ENCODE results near the gene CDH4.

CDH4 gene

DNA sequence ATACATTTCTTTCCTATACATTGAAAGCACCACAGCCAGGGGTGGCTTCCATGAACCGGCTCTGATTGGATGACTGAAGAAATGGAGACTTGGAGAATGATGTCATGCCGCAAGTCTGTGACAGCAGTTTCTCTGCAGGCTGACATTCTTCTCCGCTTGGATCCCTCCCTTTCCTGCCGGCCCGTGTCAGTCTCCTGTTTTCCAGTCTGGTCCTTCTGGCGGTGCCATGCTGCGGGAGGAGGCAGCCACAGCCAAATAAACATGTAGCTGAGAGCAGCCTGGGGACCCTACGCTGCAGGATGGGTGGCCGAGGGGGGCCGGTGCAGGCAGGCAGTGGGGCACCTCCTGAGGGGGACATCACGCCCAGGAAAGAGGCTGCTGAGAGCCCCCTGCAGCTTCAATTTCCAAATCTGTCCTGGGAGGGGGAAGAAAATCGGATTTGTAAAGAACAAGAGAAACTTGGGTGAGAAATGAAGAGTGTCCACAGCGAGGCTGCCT lies 635.6 kb downstream of the CDH4 start:
- H3K27me3 ChIP-seq (ENCODE audit: control insufficient read depth in 1 of 2, insufficient read depth in 2 of 2, low read length in 2 of 2), result peaks cover 2% of the 10 kb centered on the region in 2 donors

DNA sequence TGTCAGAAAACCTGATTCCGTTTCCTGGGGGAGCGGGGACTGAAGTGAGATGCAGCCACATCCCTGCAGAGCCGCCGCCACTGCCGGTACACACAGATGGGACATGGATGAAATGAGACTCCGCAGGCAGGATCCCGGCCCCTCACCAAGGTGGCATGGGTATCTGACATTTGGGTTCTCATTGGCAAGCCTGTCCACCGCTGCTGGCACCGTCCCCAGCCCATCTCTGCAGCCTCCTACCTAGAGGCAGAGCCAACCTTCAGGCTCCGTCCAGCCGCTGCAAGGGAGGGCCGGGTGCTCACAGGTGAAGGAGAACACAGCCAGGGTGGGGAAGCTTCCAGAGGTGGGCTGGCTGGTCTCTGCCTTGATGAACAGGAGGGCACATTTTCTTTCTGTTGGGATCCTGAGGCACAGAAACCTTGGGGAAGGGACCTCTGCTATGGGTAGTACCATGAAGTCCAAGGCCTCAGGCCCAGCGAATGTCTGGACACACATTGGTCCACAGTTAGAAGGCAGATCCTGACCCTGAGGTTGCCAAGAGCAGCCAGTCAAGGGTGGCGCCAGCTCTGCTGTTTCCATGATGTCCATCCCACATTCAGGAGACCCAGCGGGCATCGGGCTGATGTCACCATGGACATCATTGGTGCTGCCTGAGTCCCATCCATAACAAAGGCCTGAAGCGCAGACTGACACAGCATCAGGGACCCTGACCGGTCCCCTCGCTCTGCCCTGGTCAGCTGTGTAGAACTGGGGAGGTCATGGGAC lies 636.2 kb downstream of the CDH4 start:
- Histone ChIP-seq H3K27ac (ENCODE audit: low read depth, low read length) (no peak overlapping the region), H3K4me1 (ENCODE audit: control insufficient read depth in 1 of 2, insufficient read depth in 2 of 2, low read length in 2 of 2) (no peaks in the 10 kb centered on the region), H3K9ac (ENCODE audit: low read depth in 1 of 2, low read length in 2 of 2) (no peak overlapping the region), H3K27me3 (ENCODE audit: control insufficient read depth in 1 of 2, insufficient read depth in 2 of 2, low read length in 2 of 2) (peaks cover 2% of the 10 kb centered on the region in 2 donors), H3K36me3 (ENCODE audit: control insufficient read depth in 1 of 2, insufficient read depth in 2 of 2, low read length in 2 of 2) (no peaks in the 10 kb centered on the region), H3K9me3 (ENCODE audit: control insufficient read depth in 1 of 2, low read length in 2 of 2) (no peaks in the 10 kb centered on the region), H3K4me3 (ENCODE audit: low read depth in 1 of 2, low read length in 2 of 2) (no peak overlapping the region)

More for the DNA sequence above, 635.6 kb downstream of the CDH4 start:
- no peaks in the 10 kb centered on the region for H3K4me1 ChIP-seq (ENCODE audit: control insufficient read depth in 1 of 2, insufficient read depth in 2 of 2, low read length in 2 of 2)
- H3K27ac ChIP-seq (ENCODE audit: low read depth, low read length), result no peak overlapping the region
- no peak overlapping the region for H3K4me3 ChIP-seq (ENCODE audit: low read depth in 1 of 2, low read length in 2 of 2)
- H3K9ac ChIP-seq (ENCODE audit: low read depth in 1 of 2, low read length in 2 of 2), result no peak overlapping the region
- no peaks in the 10 kb centered on the region for H3K9me3 ChIP-seq (ENCODE audit: control insufficient read depth in 1 of 2, low read length in 2 of 2)
- H3K36me3 ChIP-seq (ENCODE audit: control insufficient read depth in 1 of 2, insufficient read depth in 2 of 2, low read length in 2 of 2), result no peaks in the 10 kb centered on the region

DNA sequence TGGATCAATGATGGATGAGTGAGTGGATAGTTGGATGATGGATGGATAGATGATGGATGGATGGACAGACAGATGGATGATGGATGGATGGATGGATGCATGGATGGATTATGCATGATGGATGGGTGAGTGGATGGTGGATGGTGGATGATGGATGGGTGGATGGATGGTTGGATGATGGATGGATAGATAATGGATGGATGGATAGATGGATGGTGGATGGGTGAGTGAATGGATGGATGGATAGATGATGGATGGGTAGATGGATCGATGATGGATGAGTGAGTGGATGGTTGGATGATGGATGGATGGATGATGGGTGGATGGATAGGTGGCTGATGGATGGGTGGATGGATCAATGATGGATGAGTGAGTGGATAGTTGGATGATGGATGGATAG lies 637.6 kb downstream of the CDH4 start:
- no peak overlapping the region for H3K27ac ChIP-seq (ENCODE audit: low read depth, low read length)
- peaks cover 0 to 2% of the 10 kb centered on the region in 2 donors for H3K27me3 ChIP-seq (ENCODE audit: control insufficient read depth in 1 of 2, insufficient read depth in 2 of 2, low read length in 2 of 2)

DNA sequence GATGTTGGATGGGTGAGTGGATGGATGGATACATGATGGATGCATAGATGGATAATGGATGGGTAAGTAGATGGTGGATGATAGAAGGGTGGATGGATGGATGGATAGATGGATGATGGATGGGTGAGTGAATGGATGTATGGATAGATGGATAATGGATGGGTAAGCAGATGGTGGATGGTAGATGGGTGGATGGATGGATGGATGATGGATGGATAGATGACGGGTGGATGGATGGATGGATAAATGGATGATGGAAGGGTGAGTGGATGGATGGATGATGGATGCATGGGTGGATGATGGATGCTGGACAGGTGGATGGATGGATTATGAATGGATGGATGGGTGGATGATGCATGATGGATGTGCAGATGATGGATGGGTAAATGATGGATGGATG lies 638.1 kb downstream of the CDH4 start:
- no peak overlapping the region for H3K4me3 ChIP-seq (ENCODE audit: low read depth in 1 of 2, low read length in 2 of 2)
- peaks cover 0 to 2% of the 10 kb centered on the region in 2 donors for H3K27me3 ChIP-seq (ENCODE audit: control insufficient read depth in 1 of 2, insufficient read depth in 2 of 2, low read length in 2 of 2)
- H3K4me1 ChIP-seq (ENCODE audit: control insufficient read depth in 1 of 2, insufficient read depth in 2 of 2, low read length in 2 of 2), result no peaks in the 10 kb centered on the region
- H3K9me3 ChIP-seq (ENCODE audit: control insufficient read depth in 1 of 2, low read length in 2 of 2), result no peaks in the 10 kb centered on the region
- H3K36me3 ChIP-seq (ENCODE audit: control insufficient read depth in 1 of 2, insufficient read depth in 2 of 2, low read length in 2 of 2), result no peaks in the 10 kb centered on the region
- no peak overlapping the region for H3K27ac ChIP-seq (ENCODE audit: low read depth, low read length)
- H3K9ac ChIP-seq (ENCODE audit: low read depth in 1 of 2, low read length in 2 of 2), result no peak overlapping the region

More for the DNA sequence above, 637.6 kb downstream of the CDH4 start:
- Histone ChIP-seq H3K36me3 (ENCODE audit: control insufficient read depth in 1 of 2, insufficient read depth in 2 of 2, low read length in 2 of 2) (no peaks in the 10 kb centered on the region), H3K9ac (ENCODE audit: low read depth in 1 of 2, low read length in 2 of 2) (no peak overlapping the region), H3K4me1 (ENCODE audit: control insufficient read depth in 1 of 2, insufficient read depth in 2 of 2, low read length in 2 of 2) (no peaks in the 10 kb centered on the region), H3K9me3 (ENCODE audit: control insufficient read depth in 1 of 2, low read length in 2 of 2) (no peaks in the 10 kb centered on the region), H3K4me3 (ENCODE audit: low read depth in 1 of 2, low read length in 2 of 2) (no peak overlapping the region)

DNA sequence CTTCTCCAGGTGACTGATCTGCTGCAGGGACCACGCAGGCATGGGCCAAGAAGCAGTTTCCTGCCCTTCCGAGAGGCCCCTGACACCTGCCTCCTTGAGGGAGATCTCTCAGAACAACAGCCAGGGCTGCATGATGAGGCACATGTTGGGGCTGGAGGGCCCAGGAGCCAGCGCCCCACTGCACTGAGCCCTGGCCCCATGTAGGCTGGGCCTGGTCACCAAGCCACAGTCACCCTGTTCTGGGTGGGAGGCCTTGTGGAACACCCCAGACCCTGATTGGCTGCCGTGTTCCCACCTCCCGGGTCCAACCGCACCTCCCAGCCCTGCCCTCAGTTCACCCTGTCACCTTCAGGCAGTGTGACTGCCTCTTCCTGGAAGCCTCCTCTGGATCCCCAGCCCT lies 639.4 kb downstream of the CDH4 start:
- H3K9me3 ChIP-seq (ENCODE audit: control insufficient read depth in 1 of 2, low read length in 2 of 2), result no peaks in the 10 kb centered on the region

DNA sequence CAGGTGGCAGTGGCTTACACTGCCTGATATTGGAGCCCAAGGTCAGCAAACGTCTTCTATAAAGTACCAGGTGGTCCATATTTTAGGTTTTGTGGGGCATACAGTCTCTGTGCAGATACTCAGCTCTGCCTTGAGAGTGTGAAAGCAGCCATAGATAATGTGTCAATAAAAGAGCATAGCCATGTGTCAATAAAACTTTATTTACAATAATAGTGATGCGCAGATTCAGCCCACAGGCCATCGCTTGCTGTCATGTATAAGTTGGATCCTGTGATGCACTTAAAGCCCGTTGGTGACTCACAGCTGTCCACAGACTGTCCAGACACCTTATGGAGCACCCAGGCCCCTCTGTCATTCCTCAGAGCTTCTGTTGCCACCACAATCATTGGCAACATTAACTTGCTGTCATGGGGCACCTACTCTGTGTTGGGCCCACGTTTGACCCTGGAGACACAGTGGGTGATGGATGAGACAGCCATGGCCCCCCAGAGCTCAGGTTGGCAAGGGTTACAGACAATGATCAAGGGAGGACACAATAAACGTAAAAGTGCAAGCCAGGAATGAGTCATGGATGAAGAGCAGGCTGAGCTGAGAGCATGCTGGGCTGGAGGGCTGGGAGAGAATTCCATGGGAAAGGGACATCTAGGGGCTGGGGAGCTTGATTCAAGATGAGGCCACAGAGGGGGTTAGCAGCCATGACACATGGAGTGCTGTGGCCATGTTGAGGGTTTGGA lies 640.0 kb downstream of the CDH4 start:
- H3K9ac ChIP-seq (ENCODE audit: low read depth in 1 of 2, low read length in 2 of 2), result no peak overlapping the region
- H3K9me3 ChIP-seq (ENCODE audit: control insufficient read depth in 1 of 2, low read length in 2 of 2), result no peaks in the 10 kb centered on the region
- no peak overlapping the region for H3K27ac ChIP-seq (ENCODE audit: low read depth, low read length)
- no peaks in the 10 kb centered on the region for H3K4me1 ChIP-seq (ENCODE audit: control insufficient read depth in 1 of 2, insufficient read depth in 2 of 2, low read length in 2 of 2)
- H3K36me3 ChIP-seq (ENCODE audit: control insufficient read depth in 1 of 2, insufficient read depth in 2 of 2, low read length in 2 of 2), result no peaks in the 10 kb centered on the region
- no peak overlapping the region for H3K4me3 ChIP-seq (ENCODE audit: low read depth in 1 of 2, low read length in 2 of 2)
- peaks cover 0 to 2% of the 10 kb centered on the region in 2 donors for H3K27me3 ChIP-seq (ENCODE audit: control insufficient read depth in 1 of 2, insufficient read depth in 2 of 2, low read length in 2 of 2)

More for the DNA sequence above, 639.4 kb downstream of the CDH4 start:
- no peak overlapping the region for H3K9ac ChIP-seq (ENCODE audit: low read depth in 1 of 2, low read length in 2 of 2)
- H3K27ac ChIP-seq (ENCODE audit: low read depth, low read length), result no peak overlapping the region
- H3K27me3 ChIP-seq (ENCODE audit: control insufficient read depth in 1 of 2, insufficient read depth in 2 of 2, low read length in 2 of 2), result peaks cover 0 to 2% of the 10 kb centered on the region in 2 donors
- no peak overlapping the region for H3K4me3 ChIP-seq (ENCODE audit: low read depth in 1 of 2, low read length in 2 of 2)
- no peaks in the 10 kb centered on the region for H3K36me3 ChIP-seq (ENCODE audit: control insufficient read depth in 1 of 2, insufficient read depth in 2 of 2, low read length in 2 of 2)
- H3K4me1 ChIP-seq (ENCODE audit: control insufficient read depth in 1 of 2, insufficient read depth in 2 of 2, low read length in 2 of 2), result no peaks in the 10 kb centered on the region

DNA sequence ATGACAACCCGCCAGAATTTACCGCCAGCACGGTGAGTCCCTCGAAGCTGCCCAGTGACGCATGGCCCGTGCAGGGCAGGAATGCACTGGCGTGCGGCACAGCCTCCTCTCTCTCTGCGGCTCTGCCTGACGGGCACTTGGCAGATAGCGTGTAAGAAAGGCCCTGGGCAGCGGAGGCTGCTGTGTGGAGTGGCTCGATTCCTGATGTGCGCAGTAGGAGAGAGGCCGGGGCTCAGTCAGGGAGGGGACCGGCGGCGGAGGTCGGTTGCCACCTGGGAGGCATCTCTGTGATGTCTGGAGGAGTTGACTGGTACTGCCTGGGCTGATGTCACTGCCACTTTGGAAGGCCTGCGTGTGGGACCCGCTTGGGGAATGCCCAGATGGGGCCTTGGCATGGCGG lies 643.0 kb downstream of the CDH4 start:
- Histone ChIP-seq H3K4me1 (ENCODE audit: control insufficient read depth in 1 of 2, insufficient read depth in 2 of 2, low read length in 2 of 2) (no peaks in the 10 kb centered on the region), H3K9ac (ENCODE audit: low read depth in 1 of 2, low read length in 2 of 2) (no peak overlapping the region), H3K36me3 (ENCODE audit: control insufficient read depth in 1 of 2, insufficient read depth in 2 of 2, low read length in 2 of 2) (no peaks in the 10 kb centered on the region), H3K27ac (ENCODE audit: low read depth, low read length) (no peak overlapping the region), H3K27me3 (ENCODE audit: control insufficient read depth in 1 of 2, insufficient read depth in 2 of 2, low read length in 2 of 2) (peaks cover 2 to 3% of the 10 kb centered on the region in 2 donors), H3K4me3 (ENCODE audit: low read depth in 1 of 2, low read length in 2 of 2) (no peak overlapping the region), H3K9me3 (ENCODE audit: control insufficient read depth in 1 of 2, low read length in 2 of 2) (no peaks in the 10 kb centered on the region)

DNA sequence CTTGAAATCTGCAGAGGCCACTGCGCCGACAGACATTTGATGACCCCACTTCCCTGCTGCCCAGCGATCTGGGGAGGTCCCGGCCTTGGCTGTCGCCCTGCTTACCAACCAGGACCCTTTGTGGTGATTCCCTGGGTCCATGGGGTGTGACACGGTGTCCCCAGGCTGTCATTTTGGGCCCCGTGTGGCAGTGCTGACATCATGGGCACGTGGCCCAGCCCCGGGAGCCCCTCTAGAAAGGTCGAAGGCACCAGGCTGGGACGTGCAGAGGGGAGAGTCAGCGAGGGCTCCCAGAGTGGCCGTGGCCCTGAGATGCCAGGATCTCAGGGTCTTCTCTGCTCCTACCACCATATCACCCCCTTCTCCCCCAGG lies 643.6 kb downstream of the CDH4 start:
- Histone ChIP-seq H3K9ac (ENCODE audit: low read depth in 1 of 2, low read length in 2 of 2) (no peak overlapping the region), H3K36me3 (ENCODE audit: control insufficient read depth in 1 of 2, insufficient read depth in 2 of 2, low read length in 2 of 2) (no peaks in the 10 kb centered on the region), H3K27me3 (ENCODE audit: control insufficient read depth in 1 of 2, insufficient read depth in 2 of 2, low read length in 2 of 2) (peaks cover 4 to 7% of the 10 kb centered on the region in 2 donors), H3K27ac (ENCODE audit: low read depth, low read length) (no peak overlapping the region), H3K4me3 (ENCODE audit: low read depth in 1 of 2, low read length in 2 of 2) (no peak overlapping the region), H3K9me3 (ENCODE audit: control insufficient read depth in 1 of 2, low read length in 2 of 2) (no peaks in the 10 kb centered on the region), H3K4me1 (ENCODE audit: control insufficient read depth in 1 of 2, insufficient read depth in 2 of 2, low read length in 2 of 2) (no peaks in the 10 kb centered on the region)

DNA sequence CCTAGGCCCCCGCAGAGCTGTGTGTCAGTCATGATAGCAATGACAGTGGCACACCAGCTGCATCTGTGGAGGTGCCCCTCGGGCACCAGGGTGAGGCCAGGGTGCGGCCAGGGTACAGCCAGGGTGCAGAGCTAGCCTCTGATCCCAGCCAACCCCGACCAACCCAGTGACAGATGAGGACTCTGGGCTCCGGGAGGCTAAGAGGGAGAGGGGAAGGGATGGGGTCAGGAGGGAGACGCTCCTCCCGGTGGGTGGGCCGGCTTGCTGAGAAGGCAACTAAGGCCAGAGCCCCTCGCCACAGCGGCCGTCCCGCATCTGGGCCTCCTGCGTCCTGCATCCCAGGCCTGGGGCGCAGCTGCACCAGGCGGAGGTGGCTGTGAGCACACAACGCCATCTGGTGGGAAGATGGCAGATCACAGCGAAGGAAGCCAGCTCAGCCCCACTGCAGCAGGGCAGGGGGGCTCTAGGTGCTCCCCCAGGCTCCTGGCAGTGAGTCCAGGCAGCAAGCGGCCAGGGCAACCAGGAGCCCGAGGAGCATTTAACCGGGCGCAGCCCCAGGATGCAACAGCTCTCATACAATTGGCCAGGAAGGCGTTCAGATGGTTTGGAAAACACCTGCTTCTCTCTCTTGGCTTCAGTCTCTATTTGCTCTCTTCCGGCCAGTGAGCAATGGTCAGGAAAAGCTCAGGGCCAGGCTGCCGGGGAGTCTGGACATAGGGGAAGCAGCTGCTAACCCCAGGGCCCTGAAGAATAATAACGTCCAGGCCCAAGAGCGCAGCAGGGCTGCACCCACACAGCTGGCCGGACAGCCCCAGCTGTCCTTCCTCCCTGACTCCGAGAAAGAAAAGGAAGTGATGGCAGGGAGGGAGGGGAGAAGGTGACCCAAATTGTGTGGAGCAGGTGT lies 644.2 kb downstream of the CDH4 start:
- H3K4me3 ChIP-seq (ENCODE audit: low read depth in 1 of 2, low read length in 2 of 2), result no peak overlapping the region
- no peak overlapping the region for H3K27ac ChIP-seq (ENCODE audit: low read depth, low read length)
- no peaks in the 10 kb centered on the region for H3K9me3 ChIP-seq (ENCODE audit: control insufficient read depth in 1 of 2, low read length in 2 of 2)
- no peaks in the 10 kb centered on the region for H3K36me3 ChIP-seq (ENCODE audit: control insufficient read depth in 1 of 2, insufficient read depth in 2 of 2, low read length in 2 of 2)
- H3K9ac ChIP-seq (ENCODE audit: low read depth in 1 of 2, low read length in 2 of 2), result no peak overlapping the region
- peaks cover 6 to 7% of the 10 kb centered on the region in 2 donors for H3K27me3 ChIP-seq (ENCODE audit: control insufficient read depth in 1 of 2, insufficient read depth in 2 of 2, low read length in 2 of 2)
- H3K4me1 ChIP-seq (ENCODE audit: control insufficient read depth in 1 of 2, insufficient read depth in 2 of 2, low read length in 2 of 2), result no peaks in the 10 kb centered on the region
